DND-41 (cell line): Measurements from ENCODE around the gene OXNAD1.

ENCODE experiments used
- ATAC-seq: fragments of 200-7000 bp; cut with Tn5 transposase; 3 replicates; pipeline ENCODE4 v1.9.1; 2021; ENCODE audit warnings: low read depth; ENCODE audit not compliant: insufficient read depth
- DNase-seq: peaks from one replicate; pipeline ENCODE4 v3.0.0-alpha.2; 2020
- H2AFZ ChIP-seq: 2 replicates; pipeline ENCODE4 v1.6.0; 2012; ENCODE audit warnings: low read depth, low read length
- H3K27ac ChIP-seq: 2 replicates; pipeline ENCODE4 v1.5.1; 2012; ENCODE audit warnings: low read length, inconsistent platforms
- H3K27me3 ChIP-seq: fragments of 200-600 bp; sonication (generic); 2 replicates; pipeline ENCODE4 v1.6.0; 2012; ENCODE audit warnings: low read length, mild to moderate bottlenecking, inconsistent platforms; ENCODE audit not compliant: insufficient read depth, poor library complexity
- H3K36me3 ChIP-seq: 2 replicates; pipeline ENCODE4 v1.5.1; 2012; ENCODE audit warnings: low read length, inconsistent platforms; ENCODE audit not compliant: insufficient read depth
- H3K4me1 ChIP-seq: 2 replicates; pipeline ENCODE4 v1.5.1; 2012; ENCODE audit warnings: mild to moderate bottlenecking, low read length; ENCODE audit not compliant: insufficient read depth
- H3K4me2 ChIP-seq: 2 replicates; pipeline ENCODE4 v1.6.0; 2012; ENCODE audit warnings: mild to moderate bottlenecking, moderate library complexity, low read length, inconsistent platforms; ENCODE audit not compliant: insufficient read depth
- H3K4me3 ChIP-seq, 2 experiments: fragments of 200-600 bp in 1 of 2; shearing (Covaris generic) in 1 of 2; 2 replicates each; pipeline ENCODE4 v1.5.1; 2012 to 2016; ENCODE audit warnings: inconsistent platforms in 2 of 2, low read length in 2 of 2, mild to moderate bottlenecking in 2 of 2, low read depth in 1 of 2, moderate library complexity in 1 of 2
- H3K79me2 ChIP-seq: 2 replicates; pipeline ENCODE4 v1.6.0; 2012; ENCODE audit warnings: low read length, inconsistent platforms; ENCODE audit not compliant: insufficient read depth
- H3K9ac ChIP-seq: 2 replicates; pipeline ENCODE4 v1.6.0; 2012; ENCODE audit warnings: low read depth, mild to moderate bottlenecking, inconsistent platforms, low read length, moderate library complexity
- H3K9me3 ChIP-seq: 2 replicates; pipeline ENCODE4 v1.5.1; 2012; ENCODE audit warnings: low read length, moderate library complexity, mild to moderate bottlenecking, inconsistent platforms; ENCODE audit not compliant: insufficient read depth, severe bottlenecking
- H4K20me1 ChIP-seq: 2 replicates; pipeline ENCODE4 v1.6.0; 2012; ENCODE audit warnings: low read length; ENCODE audit not compliant: insufficient read depth
- CTCF ChIP-seq: IDR thresholded peaks from 2 replicates; pipeline ENCODE4 v1.5.1; 2012; ENCODE audit warnings: borderline replicate concordance, low read length, moderate library complexity, mild to moderate bottlenecking; ENCODE audit not compliant: poor library complexity, severe bottlenecking; ENCODE audit errors: extremely low read depth
- EZH2 ChIP-seq: IDR thresholded peaks from 3 replicates; pipeline ENCODE4 v1.6.1; 2012; ENCODE audit warnings: borderline replicate concordance, low read depth, mild to moderate bottlenecking, moderate library complexity, low read length, inconsistent platforms; ENCODE audit not compliant: severe bottlenecking

Gene OXNAD1

DNA sequence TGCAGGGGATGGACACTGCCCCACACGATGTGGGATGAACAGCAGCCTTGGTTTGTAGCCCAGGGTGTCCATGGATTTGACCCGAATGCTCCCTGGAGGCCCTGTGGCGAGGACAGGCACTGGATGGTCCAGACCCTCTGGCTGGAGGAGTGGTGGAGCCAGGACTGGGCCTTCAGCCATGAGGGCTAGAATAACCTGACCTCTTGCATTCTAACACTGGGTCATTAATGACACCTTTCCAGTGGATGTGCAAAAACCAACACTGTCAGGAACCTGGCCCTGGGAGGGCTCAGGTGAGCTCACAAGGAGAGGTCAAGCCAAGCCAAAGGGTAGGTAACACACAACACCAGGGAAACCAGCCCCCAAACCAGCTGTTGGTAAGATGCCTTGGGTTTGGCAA lies 51.4 kb downstream of the OXNAD1 start:
- H3K4me2 ChIP-seq: no peak overlapping the region
- no peak for TF ChIP-seq CTCF
- TF ChIP-seq EZH2: no peak
- DNase-seq: no peak

GRCh38 chr3:16316847-16317560 lies 52.0 kb downstream of the OXNAD1 start:
- peaks cover 64% of the 10 kb centered on the region for H3K79me2 ChIP-seq
- ATAC-seq (no peak), DNase-seq (no peak)
- no peak overlapping the region for H3K4me3 ChIP-seq
- H3K9ac ChIP-seq: no peak overlapping the region
- TF ChIP-seq CTCF (no peak), EZH2 (no peak)
- no peak overlapping the region for H2AFZ ChIP-seq
- peak overlapping the region; percentile 70 for H3K27ac ChIP-seq
- H3K4me2 ChIP-seq: no peak overlapping the region
- H3K36me3 ChIP-seq: peaks cover 78% of the 10 kb centered on the region
- no peaks in the 10 kb centered on the region for H4K20me1 ChIP-seq
- H3K27me3 ChIP-seq: no peaks in the 10 kb centered on the region
- no peaks in the 10 kb centered on the region for H3K9me3 ChIP-seq
- H3K4me1 ChIP-seq: peaks cover 69% of the 10 kb centered on the region

More for the DNA sequence above, 51.4 kb downstream of the OXNAD1 start:
- Histone ChIP-seq H3K9ac (no peak overlapping the region), H2AFZ (no peak overlapping the region), H3K27me3 (no peaks in the 10 kb centered on the region), H3K4me3 (no peak overlapping the region), H3K9me3 (no peaks in the 10 kb centered on the region), H4K20me1 (no peaks in the 10 kb centered on the region), H3K79me2 (peaks cover 59% of the 10 kb centered on the region), H3K36me3 (peaks cover 72% of the 10 kb centered on the region), H3K27ac (peak overlapping the region; percentile 70), H3K4me1 (peaks cover 75% of the 10 kb centered on the region)
- no peak for ATAC-seq

DNA sequence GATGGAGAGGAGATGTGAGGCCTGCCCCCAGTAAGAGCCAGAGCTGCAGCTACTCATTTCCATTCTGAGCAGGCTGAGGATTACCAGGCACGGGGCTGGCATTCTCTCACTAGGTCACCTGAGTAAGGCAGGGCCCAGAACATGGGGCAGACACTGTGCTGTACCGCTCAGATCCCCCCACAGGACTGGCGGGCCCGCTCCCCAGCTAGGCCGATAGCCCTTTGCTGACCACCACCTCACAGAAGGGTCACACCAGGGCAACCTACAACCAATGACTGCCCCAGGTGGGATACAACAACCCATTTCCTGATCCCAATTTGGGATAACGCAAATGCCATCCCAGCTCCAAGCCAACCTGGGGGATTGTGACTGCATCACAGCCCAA lies 52.5 kb downstream of the OXNAD1 start:
- Histone ChIP-seq H3K36me3 (peaks cover 83% of the 10 kb centered on the region), H3K4me2 (no peak overlapping the region), H3K4me3 (no peak overlapping the region), H3K27me3 (no peaks in the 10 kb centered on the region), H3K4me1 (peaks cover 64% of the 10 kb centered on the region), H4K20me1 (no peaks in the 10 kb centered on the region), H3K27ac (peak overlapping the region; percentile 70), H2AFZ (no peak overlapping the region), H3K9ac (no peak overlapping the region), H3K79me2 (peaks cover 65% of the 10 kb centered on the region), H3K9me3 (no peaks in the 10 kb centered on the region)
- no peak for TF ChIP-seq EZH2
- TF ChIP-seq CTCF: no peak
- ATAC-seq (no peak), DNase-seq (no peak)
